Nephron (organoid): ENCODE measurements around the gene RIBC2.

Experiments used
- H3K27ac Mint-ChIP-seq, 3 experiments: 2 replicates each; pipeline ENCODE4 v1.8.0; 2020; ENCODE audit warnings: mixed read lengths in 3 of 3, mild to moderate bottlenecking in 2 of 3, moderate library complexity in 1 of 3
- H3K27me3 Mint-ChIP-seq: 2 replicates; pipeline ENCODE4 v1.8.0; 2021; ENCODE audit warnings: low read depth, mild to moderate bottlenecking, moderate library complexity, mixed read lengths
- H3K36me3 Mint-ChIP-seq: 2 replicates; pipeline ENCODE4 v1.8.0; 2020; ENCODE audit warnings: low read depth, mixed read lengths
- H3K4me1 Mint-ChIP-seq: 2 replicates; pipeline ENCODE4 v1.8.0; 2020; ENCODE audit warnings: mixed read lengths
- H3K4me3 Mint-ChIP-seq, 3 experiments: 2 replicates each; pipeline ENCODE4 v1.8.0; 2020; ENCODE audit warnings: mild to moderate bottlenecking in 3 of 3, mixed read lengths in 3 of 3, moderate library complexity in 2 of 3
- H3K9me3 Mint-ChIP-seq: 2 replicates; pipeline ENCODE4 v1.8.0; 2020; ENCODE audit warnings: mixed read lengths
- TF ChIP-seq, protein P1 (sequence below), 3 experiments: fragments of 200-600 bp; sonication (generic); IDR thresholded peaks; one replicate each; pipeline ENCODE4 v1.5.0; 2021; ENCODE audit warnings: antibody characterized with exemption in 3 of 3; ENCODE audit not compliant: unreplicated experiment in 3 of 3

Gene RIBC2

DNA sequence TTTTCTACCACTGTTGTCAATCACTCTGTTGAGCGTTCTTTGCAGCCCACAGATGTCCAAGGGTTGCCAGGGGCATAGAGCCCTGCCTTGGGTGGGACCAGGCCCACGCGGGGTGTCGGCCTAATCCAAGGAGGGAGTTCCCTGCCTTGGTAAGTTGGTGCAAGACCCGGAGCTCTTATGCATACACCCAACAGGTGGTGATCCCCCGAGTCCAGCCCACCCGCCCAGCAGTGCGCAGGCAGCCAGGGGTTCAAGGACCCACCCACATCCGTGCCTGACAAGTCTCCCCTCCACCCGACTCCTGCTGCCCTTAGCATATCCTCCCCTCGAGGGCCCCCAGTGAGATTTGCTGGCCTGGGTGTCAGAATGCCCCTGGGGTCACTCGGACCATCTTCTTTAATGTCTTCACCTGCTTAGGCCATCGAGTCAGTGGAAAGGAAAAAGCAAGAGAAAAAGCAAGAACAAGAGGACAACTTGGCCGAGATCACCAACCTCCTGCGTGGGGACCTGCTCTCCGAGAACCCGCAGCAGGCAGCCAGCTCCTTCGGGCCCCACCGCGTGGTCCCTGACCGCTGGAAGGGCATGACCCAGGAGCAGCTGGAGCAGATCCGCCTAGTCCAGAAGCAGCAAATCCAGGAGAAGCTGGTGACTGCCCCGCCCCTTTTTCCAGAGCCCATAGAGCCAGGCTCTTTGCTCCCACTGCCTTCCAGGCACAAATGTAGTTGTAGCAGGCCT lies 12.2 kb downstream of the RIBC2 start:
- H3K27ac Mint-ChIP-seq, result no peak overlapping the region
- no peak overlapping the region for H3K4me3 Mint-ChIP-seq
- H3K36me3 Mint-ChIP-seq, result no peaks in the 10 kb centered on the region
- TF ChIP-seq, protein P1, sequence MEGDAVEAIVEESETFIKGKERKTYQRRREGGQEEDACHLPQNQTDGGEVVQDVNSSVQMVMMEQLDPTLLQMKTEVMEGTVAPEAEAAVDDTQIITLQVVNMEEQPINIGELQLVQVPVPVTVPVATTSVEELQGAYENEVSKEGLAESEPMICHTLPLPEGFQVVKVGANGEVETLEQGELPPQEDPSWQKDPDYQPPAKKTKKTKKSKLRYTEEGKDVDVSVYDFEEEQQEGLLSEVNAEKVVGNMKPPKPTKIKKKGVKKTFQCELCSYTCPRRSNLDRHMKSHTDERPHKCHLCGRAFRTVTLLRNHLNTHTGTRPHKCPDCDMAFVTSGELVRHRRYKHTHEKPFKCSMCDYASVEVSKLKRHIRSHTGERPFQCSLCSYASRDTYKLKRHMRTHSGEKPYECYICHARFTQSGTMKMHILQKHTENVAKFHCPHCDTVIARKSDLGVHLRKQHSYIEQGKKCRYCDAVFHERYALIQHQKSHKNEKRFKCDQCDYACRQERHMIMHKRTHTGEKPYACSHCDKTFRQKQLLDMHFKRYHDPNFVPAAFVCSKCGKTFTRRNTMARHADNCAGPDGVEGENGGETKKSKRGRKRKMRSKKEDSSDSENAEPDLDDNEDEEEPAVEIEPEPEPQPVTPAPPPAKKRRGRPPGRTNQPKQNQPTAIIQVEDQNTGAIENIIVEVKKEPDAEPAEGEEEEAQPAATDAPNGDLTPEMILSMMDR (IDR thresholded peaks at IDR 0.05; ENCODE audit: unreplicated experiment in 3 of 3), result no peak
- peaks cover 6% of the 10 kb centered on the region for H3K9me3 Mint-ChIP-seq
- no peaks in the 10 kb centered on the region for H3K4me1 Mint-ChIP-seq
- H3K27me3 Mint-ChIP-seq, result peaks cover 10% of the 10 kb centered on the region

DNA sequence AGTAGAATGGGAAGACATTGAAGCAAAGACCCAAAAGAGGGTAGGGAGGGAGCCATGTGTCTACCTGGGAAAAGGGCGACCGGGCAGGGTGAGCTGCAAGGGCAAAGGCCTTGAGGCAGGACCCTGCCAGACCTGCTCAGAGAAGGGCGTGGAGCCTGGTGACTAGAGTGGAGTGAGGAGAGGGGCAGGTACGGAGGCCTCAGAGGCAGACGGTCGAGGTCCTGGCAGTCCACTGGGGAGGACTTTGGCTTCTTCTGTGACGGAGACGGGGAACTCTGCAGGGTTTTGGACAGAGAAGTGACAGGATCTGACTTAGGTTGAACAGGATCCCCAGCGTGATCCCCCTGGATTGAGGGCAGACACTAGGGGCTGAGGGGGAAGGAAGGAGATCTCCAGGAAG lies 12.9 kb downstream of the RIBC2 start:
- no peaks in the 10 kb centered on the region for H3K36me3 Mint-ChIP-seq
- peaks cover 10% of the 10 kb centered on the region for H3K27me3 Mint-ChIP-seq
- no peak overlapping the region for H3K4me3 Mint-ChIP-seq
- H3K9me3 Mint-ChIP-seq, result peaks cover 6% of the 10 kb centered on the region
- H3K27ac Mint-ChIP-seq, result no peak overlapping the region
- H3K4me1 Mint-ChIP-seq, result no peaks in the 10 kb centered on the region
- TF ChIP-seq, protein P1 (IDR thresholded peaks at IDR 0.05; ENCODE audit: unreplicated experiment in 3 of 3), result no peak

DNA sequence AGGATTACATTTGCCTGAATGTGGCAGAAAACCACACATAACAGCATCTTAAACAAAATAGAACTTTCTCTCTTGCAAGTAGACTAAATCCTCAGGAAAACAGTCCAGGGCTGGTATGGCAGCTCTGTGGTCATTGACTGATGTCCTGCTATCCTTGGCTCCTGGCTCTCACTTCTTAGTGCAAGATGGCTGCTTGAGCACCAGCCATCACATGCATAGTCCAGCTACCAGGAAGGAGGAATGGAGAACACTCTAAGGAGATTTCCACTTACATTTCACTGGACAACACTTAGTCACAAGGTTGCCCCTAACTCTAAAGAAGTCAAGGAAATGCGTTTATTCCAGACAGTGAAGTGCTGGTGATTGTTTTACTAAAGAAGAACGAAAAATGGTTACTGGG lies 13.6 kb downstream of the RIBC2 start:
- Mint-ChIP-seq H3K27ac (no peak overlapping the region), H3K4me1 (no peaks in the 10 kb centered on the region), H3K4me3 (no peak overlapping the region), H3K9me3 (peaks cover 4% of the 10 kb centered on the region), H3K27me3 (peaks cover 14% of the 10 kb centered on the region), H3K36me3 (no peaks in the 10 kb centered on the region)
- TF ChIP-seq, protein P1 (IDR thresholded peaks at IDR 0.05; ENCODE audit: unreplicated experiment in 3 of 3), result no peak

DNA sequence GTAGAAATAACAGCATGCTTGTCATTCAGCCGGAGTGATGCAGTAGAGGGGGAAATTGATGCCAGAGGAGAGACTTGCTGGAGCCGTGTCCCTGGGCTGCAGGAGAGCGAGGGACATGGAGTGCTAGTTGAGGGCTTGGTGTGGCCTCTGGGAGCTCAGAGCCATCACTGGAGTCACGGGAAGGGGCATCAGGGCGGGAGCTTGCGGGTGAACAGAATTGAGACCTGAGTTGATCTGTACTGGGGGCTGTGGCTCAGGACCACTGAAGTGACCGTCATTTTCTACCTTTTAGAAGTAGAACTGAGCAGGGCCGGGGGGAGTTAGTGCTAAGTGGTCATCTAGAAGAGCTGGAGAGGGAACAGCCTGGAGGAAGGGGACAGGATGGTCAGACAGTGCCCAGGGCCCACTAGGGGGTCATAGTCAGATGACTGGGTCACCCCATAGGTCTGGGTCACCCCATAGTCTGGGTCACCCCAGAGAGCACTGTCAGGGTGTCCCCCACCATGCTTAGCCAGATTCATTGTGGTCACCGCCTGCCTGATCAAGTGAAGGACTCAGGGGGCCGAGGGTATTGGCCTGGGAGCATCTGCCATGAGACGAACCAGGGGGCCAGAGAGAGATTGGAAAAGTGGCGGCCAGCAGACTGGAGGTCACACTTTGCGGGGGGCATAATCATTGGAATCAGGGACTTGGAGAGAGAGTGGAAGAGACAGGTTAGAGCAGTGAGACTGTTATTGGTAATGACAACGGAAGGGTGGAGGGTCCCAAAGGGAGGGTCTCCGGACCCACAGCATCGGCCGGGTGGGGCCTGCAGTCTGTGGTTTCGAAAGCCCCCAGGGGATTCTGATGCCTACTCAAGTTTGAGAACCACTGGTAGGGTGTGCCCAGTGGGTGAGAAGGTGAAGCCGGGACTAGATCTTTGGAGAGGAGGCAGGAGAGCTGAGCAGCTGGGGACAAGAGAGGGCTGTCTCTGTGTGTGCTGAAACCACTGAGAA lies 15.2 kb downstream of the RIBC2 start:
- H3K27me3 Mint-ChIP-seq, result peaks cover 14% of the 10 kb centered on the region
- H3K9me3 Mint-ChIP-seq, result peaks cover 4% of the 10 kb centered on the region
- H3K4me3 Mint-ChIP-seq, result no peak overlapping the region
- TF ChIP-seq, protein P1 (IDR thresholded peaks at IDR 0.05; ENCODE audit: unreplicated experiment in 3 of 3), result no peak
- no peaks in the 10 kb centered on the region for H3K4me1 Mint-ChIP-seq
- H3K36me3 Mint-ChIP-seq, result no peaks in the 10 kb centered on the region
- no peak overlapping the region for H3K27ac Mint-ChIP-seq

DNA sequence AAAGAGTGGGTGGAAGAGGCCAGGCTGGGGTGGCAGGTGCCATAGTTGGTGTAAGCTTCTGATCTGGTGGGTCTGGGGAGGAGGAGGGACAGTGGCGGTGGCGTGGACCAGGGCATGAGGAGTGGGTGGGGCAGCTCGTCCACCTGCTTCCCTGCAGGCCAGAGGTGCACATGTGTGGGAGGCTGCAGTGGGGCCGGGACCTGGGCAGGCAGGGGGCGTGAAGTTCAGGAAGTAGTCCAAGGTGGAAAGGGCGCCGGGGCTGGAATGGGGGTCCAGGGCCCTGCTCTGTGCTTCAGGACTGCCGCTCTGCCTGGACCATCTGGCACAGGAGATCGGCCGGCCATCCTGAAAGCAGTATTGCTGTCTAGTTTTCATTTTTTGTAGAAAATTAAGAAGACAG lies 15.9 kb downstream of the RIBC2 start:
- Mint-ChIP-seq H3K9me3 (peaks cover 4% of the 10 kb centered on the region), H3K27ac (no peak overlapping the region), H3K27me3 (peaks cover 17% of the 10 kb centered on the region), H3K4me1 (peaks cover 7% of the 10 kb centered on the region), H3K4me3 (no peak overlapping the region), H3K36me3 (no peaks in the 10 kb centered on the region)
- TF ChIP-seq, protein P1 (IDR thresholded peaks at IDR 0.05; ENCODE audit: unreplicated experiment in 3 of 3), result no peak
